Measurements from ENCODE around the gene MPZ. TPM values are rescaled to one million over a fixed set of nuclear protein-coding genes. Genes with fewer than 3 reads are reported as not detected.

MPZ gene
- total RNA-seq, 4 donors from 2014 or later = 1.4 to 3.0 (median 1.6) TPM

GRCh38 chr1:161311595-161312181 lies 1.9 kb upstream of the MPZ start:
- no peaks in the 10 kb centered on the region for H3K27me3 ChIP-seq
- H3K36me3 ChIP-seq = no peaks in the 10 kb centered on the region
- intact Hi-C loops (cut with DNase I; ENCODE audit: low total_unique reads) = no loop called here
- H3K4me1 ChIP-seq = peaks cover 0 to 17% (median 4%) of the 10 kb centered on the region in 4 donors
- TF ChIP-seq POLR2AphosphoS5 (IDR thresholded peaks at IDR 0.05) = no peak
- no peak for TF ChIP-seq CTCF (IDR thresholded peaks at IDR 0.05)
- no peak for TF ChIP-seq EP300 (IDR thresholded peaks at IDR 0.05; ENCODE audit: low read depth)
- TF ChIP-seq POLR2A (IDR thresholded peaks at IDR 0.05) = no peak
- no peak overlapping the region for H3K27ac ChIP-seq
- in situ Hi-C loops (cut with MboI; ENCODE audit: low pct_ligation_motif_present in 1 of 4, low pct_unique_long_range_greater_than_20kb in 1 of 4, low sequenced_read_pairs in 3 of 4) = no loop called here
- no peak overlapping the region for H3K4me3 ChIP-seq
- DNase-seq = no peak
- no peaks in the 10 kb centered on the region for H3K9me3 ChIP-seq
- 93% methylated on average over 4 of the region's 4 CpGs; no CpG with 5 or more reads in 1 of the 2 donors for WGBS, 2 donors (ENCODE audit: low coverage in 1 of 2)

- in situ Hi-C loops (cut with MboI; ENCODE audit: low pct_ligation_motif_present in 1 of 4, low pct_unique_long_range_greater_than_20kb in 1 of 4, low sequenced_read_pairs in 3 of 4) (no loop called here), intact Hi-C loops (cut with DNase I; ENCODE audit: low total_unique reads) (no loop called here)
- Histone ChIP-seq H3K27ac (peak overlapping the region in 1 of 4 donors; percentile 17), H3K4me3 (no peak overlapping the region), H3K9me3 (no peaks in the 10 kb centered on the region), H3K27me3 (no peaks in the 10 kb centered on the region), H3K4me1 (peaks cover 11 to 24% (median 14%) of the 10 kb centered on the region in 4 donors), H3K36me3 (no peaks in the 10 kb centered on the region)
- DNase-seq = no peak
- TF ChIP-seq EP300 (IDR thresholded peaks at IDR 0.05; ENCODE audit: low read depth) = no peak
- TF ChIP-seq CTCF (IDR thresholded peaks at IDR 0.05) = no peak
- TF ChIP-seq POLR2AphosphoS5 (IDR thresholded peaks at IDR 0.05) = no peak
- TF ChIP-seq POLR2A (IDR thresholded peaks at IDR 0.05) = no peak
- 61 to 63% methylated on average over 2 of the region's 2 CpGs for WGBS, 2 donors (ENCODE audit: low coverage in 1 of 2)
Observed at GRCh38 chr1:161307892-161308638, 1.7 kb downstream of the MPZ start.

GRCh38 chr1:161307230-161307768 lies 2.5 kb downstream of the MPZ start:
- WGBS, 2 donors (ENCODE audit: low coverage in 1 of 2) = 90% methylated on average over 7 of the region's 7 CpGs; no CpG with 5 or more reads in 1 of the 2 donors
- Histone ChIP-seq H3K36me3 (no peaks in the 10 kb centered on the region), H3K4me3 (no peak overlapping the region), H3K9me3 (no peaks in the 10 kb centered on the region), H3K27ac (peak overlapping the region; percentile 17 to 69 (median 34)), H3K27me3 (no peaks in the 10 kb centered on the region), H3K4me1 (peaks cover 11 to 24% (median 14%) of the 10 kb centered on the region in 4 donors)
- intact Hi-C loops (cut with DNase I; ENCODE audit: low total_unique reads) (no loop called here), in situ Hi-C loops (cut with MboI; ENCODE audit: low pct_ligation_motif_present in 1 of 4, low pct_unique_long_range_greater_than_20kb in 1 of 4, low sequenced_read_pairs in 3 of 4) (no loop called here)
- no peak for TF ChIP-seq POLR2A (IDR thresholded peaks at IDR 0.05)
- TF ChIP-seq POLR2AphosphoS5 (IDR thresholded peaks at IDR 0.05) = no peak
- no peak for TF ChIP-seq EP300 (IDR thresholded peaks at IDR 0.05; ENCODE audit: low read depth)
- TF ChIP-seq CTCF (IDR thresholded peaks at IDR 0.05) = no peak
- no peak for DNase-seq

- H3K27ac ChIP-seq = peak overlapping the region; percentile 69 to 77 (median 71)
- peak overlapping the region; percentile 54 to 85 (median 66) for H3K4me3 ChIP-seq
- TF ChIP-seq EP300 (IDR thresholded peaks at IDR 0.05; ENCODE audit: low read depth) (no peak), CTCF (IDR thresholded peaks at IDR 0.05) (peak in 3 of 5 experiments; percentile 18 to 26 (median 24)), POLR2A (IDR thresholded peaks at IDR 0.05) (peak; percentile 71), POLR2AphosphoS5 (IDR thresholded peaks at IDR 0.05) (peak; percentile 77 to 79 (median 78))
- intact Hi-C loops (cut with DNase I; ENCODE audit: low total_unique reads) (no loop called here), in situ Hi-C loops (cut with MboI; ENCODE audit: low pct_ligation_motif_present in 1 of 4, low pct_unique_long_range_greater_than_20kb in 1 of 4, low sequenced_read_pairs in 3 of 4) (no loop called here)
- H3K9me3 ChIP-seq = no peaks in the 10 kb centered on the region
- peaks cover 11 to 24% (median 14%) of the 10 kb centered on the region in 4 donors for H3K4me1 ChIP-seq
- DNase-seq = peak; percentile 91
- 2% methylated on average over 30 of the region's 31 CpGs; no CpG with 5 or more reads in 1 of the 2 donors for WGBS, 2 donors (ENCODE audit: low coverage in 1 of 2)
- H3K27me3 ChIP-seq = no peaks in the 10 kb centered on the region
- H3K36me3 ChIP-seq = no peaks in the 10 kb centered on the region
Observed at GRCh38 chr1:161305867-161306519, 3.8 kb downstream of the MPZ start.
